PFSK-1 (cell line): ENCODE results near the gene GK2.

Experiments
- POLR2AphosphoS5 ChIP-seq: IDR thresholded peaks from 2 replicates; pipeline ENCODE4 v1.6.1; 2012; ENCODE audit warnings: low read depth, mild to moderate bottlenecking, control low read depth, low read length, moderate library complexity
- TF ChIP-seq, protein P1 (sequence below), 2 experiments: IDR thresholded peaks; 2 replicates each; pipeline versions ENCODE4 v1.6.1 to v1.8.0; 2011 to 2012; ENCODE audit warnings: low read depth in 2 of 2, low read length in 2 of 2, control low read depth in 1 of 2, inconsistent platforms in 1 of 2, mild to moderate bottlenecking in 1 of 2, moderate library complexity in 1 of 2; ENCODE audit not compliant: insufficient read depth in 1 of 2

DNA sequence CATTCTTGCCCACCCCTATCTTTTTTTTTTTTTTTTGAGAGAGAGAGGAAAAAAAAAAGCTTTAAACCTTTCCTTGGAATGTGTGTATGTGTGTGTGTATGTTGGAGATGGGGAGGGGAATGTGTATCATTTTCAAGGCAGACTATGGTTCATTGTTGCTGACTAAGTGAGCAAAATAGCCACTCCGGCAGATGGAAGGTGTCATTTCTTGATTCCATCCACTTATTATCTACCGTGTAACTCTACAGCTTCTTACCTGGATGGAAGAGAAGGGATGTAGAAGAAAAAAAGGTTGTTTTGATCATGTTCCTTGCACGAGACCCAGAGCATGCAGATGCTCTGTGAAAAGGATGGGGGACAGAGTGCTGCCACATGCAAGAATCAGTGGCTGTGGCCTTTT lies 5.9 kb upstream of the GK2 start:
- TF ChIP-seq, protein P1, sequence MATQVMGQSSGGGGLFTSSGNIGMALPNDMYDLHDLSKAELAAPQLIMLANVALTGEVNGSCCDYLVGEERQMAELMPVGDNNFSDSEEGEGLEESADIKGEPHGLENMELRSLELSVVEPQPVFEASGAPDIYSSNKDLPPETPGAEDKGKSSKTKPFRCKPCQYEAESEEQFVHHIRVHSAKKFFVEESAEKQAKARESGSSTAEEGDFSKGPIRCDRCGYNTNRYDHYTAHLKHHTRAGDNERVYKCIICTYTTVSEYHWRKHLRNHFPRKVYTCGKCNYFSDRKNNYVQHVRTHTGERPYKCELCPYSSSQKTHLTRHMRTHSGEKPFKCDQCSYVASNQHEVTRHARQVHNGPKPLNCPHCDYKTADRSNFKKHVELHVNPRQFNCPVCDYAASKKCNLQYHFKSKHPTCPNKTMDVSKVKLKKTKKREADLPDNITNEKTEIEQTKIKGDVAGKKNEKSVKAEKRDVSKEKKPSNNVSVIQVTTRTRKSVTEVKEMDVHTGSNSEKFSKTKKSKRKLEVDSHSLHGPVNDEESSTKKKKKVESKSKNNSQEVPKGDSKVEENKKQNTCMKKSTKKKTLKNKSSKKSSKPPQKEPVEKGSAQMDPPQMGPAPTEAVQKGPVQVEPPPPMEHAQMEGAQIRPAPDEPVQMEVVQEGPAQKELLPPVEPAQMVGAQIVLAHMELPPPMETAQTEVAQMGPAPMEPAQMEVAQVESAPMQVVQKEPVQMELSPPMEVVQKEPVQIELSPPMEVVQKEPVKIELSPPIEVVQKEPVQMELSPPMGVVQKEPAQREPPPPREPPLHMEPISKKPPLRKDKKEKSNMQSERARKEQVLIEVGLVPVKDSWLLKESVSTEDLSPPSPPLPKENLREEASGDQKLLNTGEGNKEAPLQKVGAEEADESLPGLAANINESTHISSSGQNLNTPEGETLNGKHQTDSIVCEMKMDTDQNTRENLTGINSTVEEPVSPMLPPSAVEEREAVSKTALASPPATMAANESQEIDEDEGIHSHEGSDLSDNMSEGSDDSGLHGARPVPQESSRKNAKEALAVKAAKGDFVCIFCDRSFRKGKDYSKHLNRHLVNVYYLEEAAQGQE (IDR thresholded peaks at IDR 0.05; ENCODE audit: insufficient read depth in 1 of 2, low read depth in 2 of 2, low read length in 2 of 2): no peak
- no peak for TF ChIP-seq POLR2AphosphoS5
